Activated B cell treated with CpG ODN at 0.5 μM for 24 hours (primary cell): ENCODE results near the gene F2RL2. TPM values are rescaled to one million over a fixed set of nuclear protein-coding genes. Genes with fewer than 3 reads are reported as not detected.

Experiments used
- ATAC-seq: fragments of 200-7000 bp; cut with Tn5 transposase; one replicate; pipeline ENCODE4 v1.10.0; 2021; ENCODE audit warnings: low read depth, mild to moderate bottlenecking, moderate library complexity
- CTCF ChIA-PET: fragments of 350-600 bp; sonication (Branson Sonifier 250); formaldehyde crosslinking; loops from one replicate; lab custom pipeline; 2021; ENCODE audit warnings: antibody characterized with exemption; lab: Charles Lee
- POLR2A ChIA-PET: fragments of 350-600 bp; sonication (Branson Sonifier 250); formaldehyde crosslinking; loops from one replicate; lab custom pipeline; 2021; ENCODE audit warnings: antibody characterized with exemption; lab: Charles Lee
- DNase-seq: peaks from one replicate; pipeline ENCODE4 v3.0.0; 2022
- H3K27ac Mint-ChIP-seq: one replicate; pipeline ENCODE4 v1.8.0; 2020; ENCODE audit warnings: mixed read lengths
- H3K27me3 Mint-ChIP-seq: one replicate; pipeline ENCODE4 v1.8.0; 2021; ENCODE audit warnings: mixed read lengths
- H3K36me3 Mint-ChIP-seq: one replicate; pipeline ENCODE4 v1.8.0; 2021; ENCODE audit warnings: low read depth, mixed read lengths
- H3K4me1 Mint-ChIP-seq: one replicate; pipeline ENCODE4 v1.8.0; 2021; ENCODE audit warnings: mixed read lengths
- H3K4me3 Mint-ChIP-seq: one replicate; pipeline ENCODE4 v1.8.0; 2020; ENCODE audit warnings: mild to moderate bottlenecking, mixed read lengths
- H3K9me3 Mint-ChIP-seq: one replicate; pipeline ENCODE4 v1.8.0; 2020; ENCODE audit warnings: mixed read lengths
- CTCF ChIP-seq: fragments of 200-600 bp; IDR thresholded peaks from one replicate; pipeline ENCODE4 v1.8.0; 2022; ENCODE audit warnings: antibody characterized with exemption, mild to moderate bottlenecking
- intact Hi-C: fragments of 100-400 bp; cut with micrococcal nuclease; formaldehyde crosslinking; loops from one replicate; pipeline ENCODE4 v1.15.1; 2024
- total RNA-seq: library from RNA; stranded (reverse); gene quantifications from 2 replicates; pipeline ENCODE4 v1.2.3, GENCODE V29; 2022

F2RL2 gene
- total RNA-seq, 1 donor from 2014 or later: not detected

GRCh38 chr5:76583163-76584047, 39.8 kb downstream of the F2RL2 start:
- Mint-ChIP-seq H3K4me3 (no peak overlapping the region), H3K27me3 (no peaks in the 10 kb centered on the region), H3K36me3 (no peaks in the 10 kb centered on the region), H3K9me3 (no peaks in the 10 kb centered on the region), H3K4me1 (peaks cover 14% of the 10 kb centered on the region), H3K27ac (no peak overlapping the region)
- no peak for TF ChIP-seq CTCF
- ATAC-seq (no peak), DNase-seq (no peak)
- intact Hi-C loops: loop anchor here (2.0 kb wide), 3 partner anchors 37 to 849 kb away; no protein-coding TSS in a partner anchor
- POLR2A ChIA-PET: interaction anchor here (1.1 to 1.5 kb wide), 2 partner anchors 179 to 181 kb away, joined by 4 to 6 read pairs; no protein-coding TSS in a partner anchor
- CTCF ChIA-PET: interaction anchor here (0.6 to 1.8 kb wide), 13 partner anchors 21 to 877 kb away, joined by 3 to 6 read pairs (median 4); no protein-coding TSS in a partner anchor

- POLR2A ChIA-PET: interaction anchor here (1.1 to 1.5 kb wide), 2 partner anchors 178 to 180 kb away, joined by 4 to 6 read pairs; no protein-coding TSS in a partner anchor
- H3K4me3 Mint-ChIP-seq: no peak overlapping the region
- no peak overlapping the region for H3K27ac Mint-ChIP-seq
- CTCF ChIA-PET: interaction anchor here (0.8 to 1.8 kb wide), 11 partner anchors 35 to 847 kb away, joined by 3 to 6 read pairs (median 5); partner anchors contain the start of gene IQGAP2
- no peak for TF ChIP-seq CTCF
- no peaks in the 10 kb centered on the region for H3K36me3 Mint-ChIP-seq
- DNase-seq: no peak
- intact Hi-C loops: loop anchor here (1.0 to 2.0 kb wide), 5 partner anchors 11 to 848 kb away; partner anchors contain the start of gene IQGAP2
- H3K9me3 Mint-ChIP-seq: no peaks in the 10 kb centered on the region
- ATAC-seq: peak; percentile 74
- no peaks in the 10 kb centered on the region for H3K27me3 Mint-ChIP-seq
- peaks cover 17% of the 10 kb centered on the region for H3K4me1 Mint-ChIP-seq
These were observed 40.7 kb downstream of the F2RL2 start for GRCh38 chr5:76582230-76583162.

GRCh38 chr5:76580981-76581380, 42.2 kb downstream of the F2RL2 start:
- no peaks in the 10 kb centered on the region for H3K9me3 Mint-ChIP-seq
- no peak for DNase-seq
- H3K4me1 Mint-ChIP-seq: peaks cover 17% of the 10 kb centered on the region
- no peaks in the 10 kb centered on the region for H3K27me3 Mint-ChIP-seq
- H3K27ac Mint-ChIP-seq: no peak overlapping the region
- no peak overlapping the region for H3K4me3 Mint-ChIP-seq
- no peak for TF ChIP-seq CTCF
- POLR2A ChIA-PET: no interaction called here
- H3K36me3 Mint-ChIP-seq: no peaks in the 10 kb centered on the region
- intact Hi-C loops: no loop called here
- CTCF ChIA-PET: no interaction called here
- no peak for ATAC-seq

- intact Hi-C loops: no loop called here
- H3K27ac Mint-ChIP-seq: no peak overlapping the region
- peaks cover 17% of the 10 kb centered on the region for H3K4me1 Mint-ChIP-seq
- CTCF ChIA-PET: no interaction called here
- H3K27me3 Mint-ChIP-seq: no peaks in the 10 kb centered on the region
- H3K9me3 Mint-ChIP-seq: no peaks in the 10 kb centered on the region
- TF ChIP-seq CTCF: no peak
- no peaks in the 10 kb centered on the region for H3K36me3 Mint-ChIP-seq
- ATAC-seq (no peak), DNase-seq (no peak)
- POLR2A ChIA-PET: no interaction called here
- no peak overlapping the region for H3K4me3 Mint-ChIP-seq
These were observed 43.9 kb downstream of the F2RL2 start for GRCh38 chr5:76579166-76579937.
